Colonic mucosa (tissue), 4 donors: Measurements from ENCODE around the gene COL23A1. TPM values are rescaled to one million over a fixed set of nuclear protein-coding genes. Genes with fewer than 3 reads are reported as not detected.

Experiments
- DNase-seq: peaks from one replicate; pipeline ENCODE4 v3.0.0-alpha.2; 2020
- H3K27ac ChIP-seq: fragments of 200-600 bp; one replicate; pipeline ENCODE4 v1.8.0; 2021
- H3K27me3 ChIP-seq: fragments of 200-600 bp; one replicate; pipeline ENCODE4 v1.8.0; 2021
- H3K36me3 ChIP-seq: fragments of 200-600 bp; one replicate; pipeline ENCODE4 v1.8.0; 2021
- H3K4me1 ChIP-seq: fragments of 200-600 bp; one replicate; pipeline ENCODE4 v1.8.0; 2021; ENCODE audit warnings: mild to moderate bottlenecking
- H3K4me3 ChIP-seq: fragments of 200-600 bp; one replicate; pipeline ENCODE4 v1.8.0; 2021
- H3K9ac ChIP-seq, 2 donors: one replicate each; pipeline ENCODE4 v1.7.0; 2013; ENCODE audit warnings: control low read depth in 2 of 2, low read depth in 2 of 2, low read length in 2 of 2
- H3K9me3 ChIP-seq: fragments of 200-600 bp; one replicate; pipeline ENCODE4 v1.8.0; 2021
- CTCF ChIP-seq: fragments of 200-600 bp; IDR thresholded peaks from one replicate; pipeline ENCODE4 v1.8.0; 2022; ENCODE audit warnings: antibody characterized with exemption, mild to moderate bottlenecking
- intact Hi-C: fragments of 100-400 bp; cut with DNase I; formaldehyde crosslinking; loops from one replicate; pipeline ENCODE4 v1.14.1; 2022
- total RNA-seq, 2 donors: library from RNA; stranded (reverse); fragmentation: NEBNext Ultra II Directional in 1 of 2; extraction: Animal tissue kit (Norgen Biotek cat#: 25700) in 1 of 2; gene quantifications; one replicate each; pipeline ENCODE4 v1.2.1, GENCODE V29; 2021
- donor health status: healthy.
- donor health status: DM: no; HTN: no; CAD: no.
- donor health status: DM: no; HTN: no; CAD: no.

Gene COL23A1
- total RNA-seq, 2 donors from 2014 or later: 0.37 to 0.49 TPM

- Histone ChIP-seq H3K4me1 (peaks cover 10% of the 10 kb centered on the region), H3K9ac (no peak overlapping the region), H3K27me3 (no peaks in the 10 kb centered on the region), H3K4me3 (no peak overlapping the region), H3K9me3 (no peaks in the 10 kb centered on the region), H3K27ac (no peak overlapping the region), H3K36me3 (no peaks in the 10 kb centered on the region)
- no peak for TF ChIP-seq CTCF
- no peak for DNase-seq
- intact Hi-C loops: no loop called here
Observed at GRCh38 chr5:178224403-178224802, 365.8 kb downstream of the COL23A1 start.

- no peak for DNase-seq
- Histone ChIP-seq H3K27ac (no peak overlapping the region), H3K9me3 (no peaks in the 10 kb centered on the region), H3K9ac (no peak overlapping the region), H3K36me3 (no peaks in the 10 kb centered on the region), H3K4me1 (peaks cover 7% of the 10 kb centered on the region), H3K4me3 (no peak overlapping the region), H3K27me3 (no peaks in the 10 kb centered on the region)
- intact Hi-C loops: no loop called here
- TF ChIP-seq CTCF: no peak
Observed at GRCh38 chr5:178223828-178224335, 366.3 kb downstream of the COL23A1 start.

GRCh38 chr5:178223196-178223773, 366.9 kb downstream of the COL23A1 start:
- Histone ChIP-seq H3K9ac (no peak overlapping the region), H3K27ac (no peak overlapping the region), H3K4me1 (peaks cover 7% of the 10 kb centered on the region), H3K4me3 (no peak overlapping the region), H3K36me3 (no peaks in the 10 kb centered on the region), H3K27me3 (no peaks in the 10 kb centered on the region), H3K9me3 (no peaks in the 10 kb centered on the region)
- TF ChIP-seq CTCF: no peak
- intact Hi-C loops: no loop called here
- no peak for DNase-seq

GRCh38 chr5:178222292-178222691, 367.9 kb downstream of the COL23A1 start:
- H3K9ac ChIP-seq: no peak overlapping the region
- H3K4me1 ChIP-seq: peaks cover under 1% of the 10 kb centered on the region
- intact Hi-C loops: no loop called here
- no peak overlapping the region for H3K4me3 ChIP-seq
- H3K9me3 ChIP-seq: no peaks in the 10 kb centered on the region
- no peaks in the 10 kb centered on the region for H3K36me3 ChIP-seq
- no peaks in the 10 kb centered on the region for H3K27me3 ChIP-seq
- no peak for DNase-seq
- H3K27ac ChIP-seq: no peak overlapping the region
- TF ChIP-seq CTCF: no peak

- Histone ChIP-seq H3K9me3 (no peaks in the 10 kb centered on the region), H3K4me1 (no peaks in the 10 kb centered on the region), H3K4me3 (no peak overlapping the region), H3K36me3 (no peaks in the 10 kb centered on the region), H3K27ac (no peak overlapping the region), H3K9ac (no peak overlapping the region), H3K27me3 (no peaks in the 10 kb centered on the region)
- intact Hi-C loops: no loop called here
- TF ChIP-seq CTCF: no peak
- no peak for DNase-seq
Observed at GRCh38 chr5:178221853-178222252, 368.3 kb downstream of the COL23A1 start.
